KMS-11 (cell line): ENCODE data around the gene BBLN.

ENCODE experiments used
- H2AFZ ChIP-seq: fragments of 200-600 bp; sonication (generic); 2 replicates; pipeline ENCODE4 v1.6.1; 2016; ENCODE audit warnings: antibody characterized with exemption, mixed run types, low read depth
- H3K27ac ChIP-seq: fragments of 200-600 bp; sonication (generic); 2 replicates; pipeline ENCODE4 v1.6.1; 2016; ENCODE audit warnings: mild to moderate bottlenecking, mixed run types
- H3K27me3 ChIP-seq: fragments of 200-600 bp; sonication (generic); 2 replicates; pipeline ENCODE4 v1.6.1; 2017; ENCODE audit warnings: mild to moderate bottlenecking, low read depth, mixed run types, moderate library complexity; ENCODE audit not compliant: insufficient read depth
- H3K36me3 ChIP-seq: fragments of 200-600 bp; sonication (generic); 2 replicates; pipeline ENCODE4 v1.6.1; 2017; ENCODE audit warnings: mild to moderate bottlenecking, mixed run types; ENCODE audit not compliant: insufficient read depth
- H3K4me1 ChIP-seq: fragments of 200-600 bp; sonication (generic); 2 replicates; pipeline ENCODE4 v1.6.1; 2016; ENCODE audit warnings: mild to moderate bottlenecking, low read depth, mixed run types; ENCODE audit not compliant: poor library complexity, severe bottlenecking
- H3K4me2 ChIP-seq: fragments of 200-600 bp; sonication (generic); 2 replicates; pipeline ENCODE4 v1.7.0; 2016; ENCODE audit warnings: mild to moderate bottlenecking, mixed run types
- H3K4me3 ChIP-seq: fragments of 200-600 bp; sonication (generic); IDR thresholded peaks from 2 replicates; pipeline ENCODE4 v1.6.1; 2017; ENCODE audit warnings: low read depth, low read length, mixed read lengths; ENCODE audit not compliant: insufficient read depth
- H3K79me2 ChIP-seq: fragments of 200-600 bp; sonication (generic); 2 replicates; pipeline ENCODE4 v1.6.1; 2016; ENCODE audit warnings: low read depth, mixed run types; ENCODE audit not compliant: insufficient read depth
- H3K9ac ChIP-seq: fragments of 200-600 bp; sonication (generic); 2 replicates; pipeline ENCODE4 v1.6.1; 2016; ENCODE audit warnings: mild to moderate bottlenecking, mixed run types
- H4K20me1 ChIP-seq: fragments of 200-600 bp; sonication (generic); 2 replicates; pipeline ENCODE4 v1.6.1; 2016; ENCODE audit warnings: mild to moderate bottlenecking, mixed run types; ENCODE audit not compliant: insufficient read depth
- CTCF ChIP-seq: fragments of 200-600 bp; sonication (generic); conservative IDR thresholded peaks from 2 replicates; pipeline ENCODE4 v1.6.1; 2017; ENCODE audit warnings: low read depth, mild to moderate bottlenecking, antibody characterized with exemption, low read length, moderate library complexity, mixed read lengths

Gene BBLN

GRCh38 chr9:128153947-128154695 lies 5.9 kb upstream of the BBLN start:
- no peak overlapping the region for H3K9ac ChIP-seq
- TF ChIP-seq CTCF = no peak

GRCh38 chr9:128155736-128156500 lies 4.1 kb upstream of the BBLN start:
- Histone ChIP-seq H3K27ac (no peak overlapping the region), H3K79me2 (no peaks in the 10 kb centered on the region), H3K4me2 (no peak overlapping the region), H3K27me3 (0 out of 2 replicates have a peak, but pooled peaks cover 2% of the 10 kb centered on the region), H2AFZ (no peak overlapping the region), H3K4me3 (no peak overlapping the region), H3K9ac (no peak overlapping the region), H3K4me1 (peaks cover 1% of the 10 kb centered on the region), H3K36me3 (no peaks in the 10 kb centered on the region), H4K20me1 (no peaks in the 10 kb centered on the region)
- TF ChIP-seq CTCF = no peak

More at GRCh38 chr9:128153947-128154695, 5.9 kb upstream of the BBLN start:
- H2AFZ ChIP-seq = no peak overlapping the region
- no peak overlapping the region for H3K4me2 ChIP-seq
- no peaks in the 10 kb centered on the region for H3K36me3 ChIP-seq
- H3K27ac ChIP-seq = no peak overlapping the region
- H4K20me1 ChIP-seq = no peaks in the 10 kb centered on the region
- 0 out of 2 replicates have a peak, but pooled peaks cover 2% of the 10 kb centered on the region for H3K27me3 ChIP-seq
- H3K79me2 ChIP-seq = no peaks in the 10 kb centered on the region
- H3K4me3 ChIP-seq = no peak overlapping the region
- no peaks in the 10 kb centered on the region for H3K4me1 ChIP-seq

GRCh38 chr9:128159522-128159783 lies 612 bp upstream of the BBLN start:
- no peaks in the 10 kb centered on the region for H3K36me3 ChIP-seq
- no peak overlapping the region for H3K27ac ChIP-seq
- H3K79me2 ChIP-seq = no peaks in the 10 kb centered on the region
- H3K4me2 ChIP-seq = peak overlapping the region; percentile 22; the same call in 1 of the 2 replicates
- no peak overlapping the region for H3K4me3 ChIP-seq
- peaks cover 5% of the 10 kb centered on the region for H3K4me1 ChIP-seq
- H4K20me1 ChIP-seq = no peaks in the 10 kb centered on the region
- no peak for TF ChIP-seq CTCF
- no peak overlapping the region for H3K9ac ChIP-seq
- 0 out of 2 replicates have a peak, but pooled peaks cover 2% of the 10 kb centered on the region for H3K27me3 ChIP-seq
- H2AFZ ChIP-seq = peak overlapping the region; percentile 82; the same call in 1 of the 2 replicates

GRCh38 chr9:128160603-128160987 lies 530 bp downstream of the BBLN start:
- H3K4me2 ChIP-seq = peak overlapping the region; percentile 87
- peak overlapping the region; percentile 82 for H2AFZ ChIP-seq
- 0 out of 2 replicates have a peak, but pooled peaks cover 2% of the 10 kb centered on the region for H3K27me3 ChIP-seq
- no peak overlapping the region for H3K4me3 ChIP-seq
- peak overlapping the region; percentile 32; the same call in 1 of the 2 replicates for H3K27ac ChIP-seq
- peak overlapping the region; percentile 73 for H3K9ac ChIP-seq
- H3K36me3 ChIP-seq = no peaks in the 10 kb centered on the region
- TF ChIP-seq CTCF = no peak
- no peaks in the 10 kb centered on the region for H3K79me2 ChIP-seq
- no peaks in the 10 kb centered on the region for H4K20me1 ChIP-seq
- H3K4me1 ChIP-seq = peaks cover 5% of the 10 kb centered on the region
